Measurements from ENCODE around the gene TOMM70. TPM values are rescaled to one million over a fixed set of nuclear protein-coding genes. Genes with fewer than 3 reads are reported as not detected.

The TOMM70 gene
- total and polyA plus RNA-seq, 2 of the 8 experiments (the other 6 are each of a cell fraction or from before 2014, with no cell fraction given): 10.9 to 52.1 TPM

GRCh38 chr3:100384733-100385525 lies 16.0 kb downstream of the TOMM70 start (continued):
- no peak for TF ChIP-seq HDAC2 (IDR thresholded peaks at IDR 0.05; ENCODE audit: borderline replicate concordance in 1 of 2, low read depth in 2 of 2, low read length in 2 of 2)
- TF ChIP-seq TCF12 (IDR thresholded peaks at IDR 0.05; ENCODE audit: low read depth, low read length): no peak

All from H1 (cell line).